Lower leg skin (tissue), 3 donors: ENCODE data around the gene DPM2.

ENCODE experiments used
- POLR2A ChIP-seq, 2 donors: fragments of 450-650 bp; IDR thresholded peaks; one replicate each; pipeline ENCODE4 v1.6.1; 2016 to 2017; ENCODE audit warnings: antibody characterized with exemption in 2 of 2, mild to moderate bottlenecking in 1 of 2, moderate library complexity in 1 of 2
- TF ChIP-seq, protein P1 (sequence below), 3 donors: fragments of 450-650 bp; IDR thresholded peaks; one replicate each; pipeline ENCODE4 v1.5.1; 2016; ENCODE audit warnings: antibody characterized with exemption in 3 of 3, mild to moderate bottlenecking in 3 of 3, moderate library complexity in 2 of 3

DNA sequence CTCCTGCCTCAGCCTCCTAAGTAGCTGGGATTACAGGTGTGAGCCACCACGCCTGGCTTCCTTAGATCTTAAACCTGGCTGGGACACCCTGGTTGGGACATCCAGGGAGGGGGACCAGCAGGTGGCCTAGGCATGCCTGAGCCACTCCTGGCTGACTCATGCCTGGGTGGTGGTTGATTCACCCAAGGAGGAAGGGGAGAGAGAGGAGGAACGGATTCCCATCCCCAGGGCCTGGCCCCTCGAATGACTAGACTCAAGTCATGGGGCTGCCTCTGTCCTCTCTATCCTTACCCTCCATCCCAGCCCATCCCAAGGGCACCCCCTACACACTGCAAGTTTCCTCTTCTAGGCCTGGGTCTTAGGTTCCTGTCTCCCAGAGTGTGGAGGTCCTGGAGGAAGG lies 30.4 kb upstream of the DPM2 start:
- TF ChIP-seq POLR2A (IDR thresholded peaks at IDR 0.05) = no peak
- TF ChIP-seq, protein P1, sequence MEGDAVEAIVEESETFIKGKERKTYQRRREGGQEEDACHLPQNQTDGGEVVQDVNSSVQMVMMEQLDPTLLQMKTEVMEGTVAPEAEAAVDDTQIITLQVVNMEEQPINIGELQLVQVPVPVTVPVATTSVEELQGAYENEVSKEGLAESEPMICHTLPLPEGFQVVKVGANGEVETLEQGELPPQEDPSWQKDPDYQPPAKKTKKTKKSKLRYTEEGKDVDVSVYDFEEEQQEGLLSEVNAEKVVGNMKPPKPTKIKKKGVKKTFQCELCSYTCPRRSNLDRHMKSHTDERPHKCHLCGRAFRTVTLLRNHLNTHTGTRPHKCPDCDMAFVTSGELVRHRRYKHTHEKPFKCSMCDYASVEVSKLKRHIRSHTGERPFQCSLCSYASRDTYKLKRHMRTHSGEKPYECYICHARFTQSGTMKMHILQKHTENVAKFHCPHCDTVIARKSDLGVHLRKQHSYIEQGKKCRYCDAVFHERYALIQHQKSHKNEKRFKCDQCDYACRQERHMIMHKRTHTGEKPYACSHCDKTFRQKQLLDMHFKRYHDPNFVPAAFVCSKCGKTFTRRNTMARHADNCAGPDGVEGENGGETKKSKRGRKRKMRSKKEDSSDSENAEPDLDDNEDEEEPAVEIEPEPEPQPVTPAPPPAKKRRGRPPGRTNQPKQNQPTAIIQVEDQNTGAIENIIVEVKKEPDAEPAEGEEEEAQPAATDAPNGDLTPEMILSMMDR (IDR thresholded peaks at IDR 0.05) = no peak
